Muscle of leg (tissue), 11 donors: ENCODE measurements around the gene MRGPRD. TPM values are rescaled to one million over a fixed set of nuclear protein-coding genes. Genes with fewer than 3 reads are reported as not detected.

ENCODE experiments used
- DNase-seq: peaks from one replicate; pipeline ENCODE4 v3.0.0; 2013
- H3K27ac ChIP-seq: one replicate; pipeline ENCODE4 v1.5.1; 2013; ENCODE audit warnings: mild to moderate bottlenecking, low read length, control low read depth
- H3K27me3 ChIP-seq: one replicate; pipeline ENCODE4 v1.6.1; 2013; ENCODE audit warnings: low read length; ENCODE audit not compliant: control insufficient read depth, insufficient read depth
- H3K36me3 ChIP-seq: one replicate; pipeline ENCODE4 v1.6.1; 2013; ENCODE audit warnings: low read length; ENCODE audit not compliant: control insufficient read depth, insufficient read depth
- H3K4me1 ChIP-seq: one replicate; pipeline ENCODE4 v1.6.1; 2013; ENCODE audit warnings: low read length; ENCODE audit not compliant: control insufficient read depth, insufficient read depth
- H3K4me3 ChIP-seq: one replicate; pipeline ENCODE4 v1.5.1; 2013; ENCODE audit warnings: low read length, control low read depth
- H3K9me3 ChIP-seq: replicated peaks from 2 replicates; pipeline ENCODE4 v1.6.1; 2013; ENCODE audit warnings: low read depth, low read length; ENCODE audit not compliant: control insufficient read depth
- WGBS: methylation state at CpG from one replicate; pipeline ENCODE4 v1.1.5; 2013; ENCODE audit warnings: missing lambda C conversion rate; ENCODE audit not compliant: insufficient coverage; 5-methylcytosine and 5-hydroxymethylcytosine counted together
- polyA plus RNA-seq, 8 donors: library from polyadenylated mRNA; unstranded; fragments of 120-200 nt; gene quantifications; one replicate each; pipeline versions ENCODE4 v1.2.1 to v1.2.3, GENCODE V29; 2013; ENCODE audit warnings: inconsistent platforms in 1 of 8, low replicate concordance in 1 of 8; ENCODE audit not compliant: insufficient read length in 8 of 8, insufficient read depth in 1 of 8
- total RNA-seq: library from RNA; stranded (reverse); fragments of 120-200 nt; gene quantifications from one replicate; pipeline ENCODE4 v1.2.4, GENCODE V29; 2013

The MRGPRD gene
- total and polyA plus RNA-seq, 9 donors, result 0.25 to 0.60 (median 0.27) TPM; not detected in 6

- DNase-seq, result no peak
- 90% methylated on average over 8 of the region's 8 CpGs for WGBS
- Histone ChIP-seq H3K4me3 (no peak overlapping the region), H3K27ac (no peak overlapping the region), H3K9me3 (no peaks in the 10 kb centered on the region), H3K4me1 (peaks cover 30% of the 10 kb centered on the region), H3K36me3 (no peaks in the 10 kb centered on the region), H3K27me3 (peaks cover 2% of the 10 kb centered on the region)
Measured at GRCh38 chr11:68970921-68971636, 9.7 kb downstream of the MRGPRD start.

- peaks cover 34% of the 10 kb centered on the region for H3K4me1 ChIP-seq
- no peaks in the 10 kb centered on the region for H3K9me3 ChIP-seq
- no peak for DNase-seq
- no peaks in the 10 kb centered on the region for H3K36me3 ChIP-seq
- no peak overlapping the region for H3K27ac ChIP-seq
- peaks cover 2% of the 10 kb centered on the region for H3K27me3 ChIP-seq
- no peak overlapping the region for H3K4me3 ChIP-seq
- WGBS, result 28% methylated on average over 4 of the region's 8 CpGs
Measured at GRCh38 chr11:68969386-68969785, 11.4 kb downstream of the MRGPRD start.

- H3K27me3 ChIP-seq, result peaks cover 2% of the 10 kb centered on the region
- H3K4me1 ChIP-seq, result peaks cover 35% of the 10 kb centered on the region
- no peak for DNase-seq
- H3K4me3 ChIP-seq, result no peak overlapping the region
- H3K36me3 ChIP-seq, result no peaks in the 10 kb centered on the region
- no peaks in the 10 kb centered on the region for H3K9me3 ChIP-seq
- 31% methylated on average over 15 of the region's 29 CpGs for WGBS
- H3K27ac ChIP-seq, result peak overlapping the region; percentile 62
Measured at GRCh38 chr11:68968306-68969250, 12.2 kb downstream of the MRGPRD start.

DNA sequence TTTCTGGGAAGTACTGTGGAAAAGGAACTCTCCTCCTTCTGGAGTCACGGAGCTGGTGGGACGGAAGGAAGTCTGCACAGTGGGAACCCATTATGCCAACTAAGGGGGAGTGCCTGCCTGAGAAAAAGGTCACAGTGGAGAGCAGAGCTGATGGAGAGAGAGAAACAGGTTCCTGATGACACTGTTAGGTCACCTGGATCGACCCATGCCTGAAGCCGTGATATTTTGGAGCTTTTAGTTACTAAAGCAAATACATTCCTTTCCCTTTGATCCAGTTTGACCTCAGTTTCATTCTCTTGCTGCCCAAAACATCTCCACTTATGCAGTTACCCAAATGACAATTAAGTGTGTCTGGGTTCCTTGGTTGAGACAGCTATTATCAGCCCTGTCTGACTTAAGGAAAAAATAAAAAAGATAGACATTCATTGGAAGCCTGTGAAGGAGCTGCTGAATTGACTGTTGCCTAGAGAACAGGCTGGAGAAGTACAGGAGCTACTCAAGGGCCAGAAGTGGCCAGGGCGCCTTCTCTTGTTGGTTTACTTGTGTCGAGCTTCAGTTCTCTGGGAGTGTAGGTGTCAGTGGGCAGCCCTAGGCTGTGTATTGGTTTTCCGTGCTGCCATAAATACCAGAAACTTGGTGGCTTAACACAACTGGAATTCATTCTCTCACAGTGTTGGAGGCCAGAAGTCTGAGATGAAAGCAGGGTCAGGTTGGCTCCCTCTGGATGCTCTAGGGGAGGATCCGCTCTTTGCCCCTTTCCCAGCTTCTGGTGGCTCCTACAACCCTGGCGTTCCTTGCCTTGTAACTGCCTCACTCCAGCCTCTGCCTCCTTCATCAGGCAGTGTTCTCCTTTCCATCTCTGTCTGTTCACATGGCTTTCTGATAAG lies 13.6 kb downstream of the MRGPRD start:
- WGBS, result 91% methylated on average over 7 of the region's 9 CpGs

GRCh38 chr11:68965901-68966853 lies 14.6 kb downstream of the MRGPRD start:
- Histone ChIP-seq H3K27me3 (peaks cover 2% of the 10 kb centered on the region), H3K4me1 (peaks cover 49% of the 10 kb centered on the region), H3K4me3 (no peak overlapping the region), H3K36me3 (no peaks in the 10 kb centered on the region), H3K27ac (peak overlapping the region; percentile 65), H3K9me3 (no peaks in the 10 kb centered on the region)
- peak; percentile 93 for DNase-seq
- 62% methylated on average over 7 of the region's 15 CpGs for WGBS

More for the DNA sequence above, 13.6 kb downstream of the MRGPRD start:
- Histone ChIP-seq H3K4me3 (no peak overlapping the region), H3K36me3 (no peaks in the 10 kb centered on the region), H3K4me1 (peaks cover 42% of the 10 kb centered on the region), H3K27me3 (peaks cover 2% of the 10 kb centered on the region), H3K27ac (peak overlapping the region; percentile 65), H3K9me3 (no peaks in the 10 kb centered on the region)
- DNase-seq, result no peak

GRCh38 chr11:68963779-68964178 lies 17.0 kb downstream of the MRGPRD start:
- Histone ChIP-seq H3K27ac (no peak overlapping the region), H3K9me3 (no peaks in the 10 kb centered on the region), H3K4me3 (no peak overlapping the region), H3K27me3 (no peaks in the 10 kb centered on the region), H3K36me3 (no peaks in the 10 kb centered on the region), H3K4me1 (peaks cover 66% of the 10 kb centered on the region)
- DNase-seq, result no peak
- 100% methylated on average over 3 of the region's 3 CpGs for WGBS

GRCh38 chr11:68962527-68963250 lies 18.1 kb downstream of the MRGPRD start:
- 59% methylated on average over 11 of the region's 16 CpGs for WGBS
- H3K27me3 ChIP-seq, result no peaks in the 10 kb centered on the region
- peak; percentile 56 for DNase-seq
- H3K9me3 ChIP-seq, result no peaks in the 10 kb centered on the region
- H3K4me1 ChIP-seq, result peaks cover 55% of the 10 kb centered on the region
- no peaks in the 10 kb centered on the region for H3K36me3 ChIP-seq
- H3K4me3 ChIP-seq, result no peak overlapping the region
- H3K27ac ChIP-seq, result peak overlapping the region; percentile 42

- Histone ChIP-seq H3K4me1 (peaks cover 46% of the 10 kb centered on the region), H3K27me3 (no peaks in the 10 kb centered on the region), H3K4me3 (no peak overlapping the region), H3K27ac (peak overlapping the region; percentile 39), H3K36me3 (no peaks in the 10 kb centered on the region), H3K9me3 (no peaks in the 10 kb centered on the region)
- no peak for DNase-seq
- 56% methylated on average over 6 of the region's 8 CpGs for WGBS
Measured at GRCh38 chr11:68961245-68961644, 19.5 kb downstream of the MRGPRD start.
